ENCODE results near the gene PCED1B.
"Not testable (repeated sequence)": the region's sequence is repeated elsewhere in the genome, so short reads cannot be mapped to it uniquely, and the experiment has no call there.

PCED1B gene

GRCh38 chr12:47182164-47182938 lies 102.9 kb downstream of the PCED1B start:
- not testable (repeated sequence) for DNase-seq

GRCh38 chr12:47184229-47184628 lies 104.8 kb downstream of the PCED1B start:
- DNase-seq = no peak

- DNase-seq = no peak
Measured at GRCh38 chr12:47184813-47185212, 105.4 kb downstream of the PCED1B start.

- no peak for DNase-seq
Measured at GRCh38 chr12:47186246-47186645, 106.8 kb downstream of the PCED1B start.

GRCh38 chr12:47188576-47189441 lies 109.4 kb downstream of the PCED1B start:
- DNase-seq = no peak

- no peak for DNase-seq
Measured at GRCh38 chr12:47189728-47190127, 110.3 kb downstream of the PCED1B start.

GRCh38 chr12:47190271-47190750 lies 110.9 kb downstream of the PCED1B start:
- DNase-seq = no peak

- no peak for DNase-seq
Measured at GRCh38 chr12:47190905-47191304, 111.5 kb downstream of the PCED1B start.

- DNase-seq = no peak
Measured at GRCh38 chr12:47192051-47192450, 112.6 kb downstream of the PCED1B start.

GRCh38 chr12:47193066-47193465 lies 113.6 kb downstream of the PCED1B start:
- no peak for DNase-seq

GRCh38 chr12:47194501-47194900 lies 115.1 kb downstream of the PCED1B start:
- no peak for DNase-seq

- no peak for DNase-seq
Measured at GRCh38 chr12:47200446-47200845, 121.0 kb downstream of the PCED1B start.

GRCh38 chr12:47201190-47201589 lies 121.8 kb downstream of the PCED1B start:
- DNase-seq = not testable (repeated sequence)

- no peak for DNase-seq
Measured at GRCh38 chr12:47202176-47202575, 122.8 kb downstream of the PCED1B start.

GRCh38 chr12:47205532-47206449 lies 126.4 kb downstream of the PCED1B start:
- DNase-seq = no peak

GRCh38 chr12:47206450-47207339 lies 127.3 kb downstream of the PCED1B start:
- no peak for DNase-seq

GRCh38 chr12:47207340-47207717 lies 127.9 kb downstream of the PCED1B start:
- DNase-seq = no peak

- no peak for DNase-seq
Measured at GRCh38 chr12:47207829-47208248, 128.4 kb downstream of the PCED1B start.

- DNase-seq = no peak
Measured at GRCh38 chr12:47209014-47209413, 129.6 kb downstream of the PCED1B start.

GRCh38 chr12:47210776-47211175 lies 131.4 kb downstream of the PCED1B start:
- no peak for DNase-seq

- no peak for DNase-seq
Measured at GRCh38 chr12:47212701-47213039, 133.2 kb downstream of the PCED1B start.

- no peak for DNase-seq
Measured at GRCh38 chr12:47213396-47213795, 134.0 kb downstream of the PCED1B start.
